Effector CD4-positive, alpha-beta T cell (primary cell): ENCODE results near the gene RIPK3.
"Not testable (repeated sequence)": the region's sequence is repeated elsewhere in the genome, so short reads cannot be mapped to it uniquely, and the experiment has no call there.

Source experiments
- DNase-seq: peaks from one replicate; pipeline ENCODE4 v3.0.0-alpha.2; 2020

The RIPK3 gene

GRCh38 chr14:24343795-24344660, 4.2 kb upstream of the RIPK3 start:
- DNase-seq: no peak

- no peak for DNase-seq
These were observed 3.1 kb upstream of the RIPK3 start for GRCh38 chr14:24342889-24343288.

GRCh38 chr14:24340606-24341005, 815 bp upstream of the RIPK3 start:
- no peak for DNase-seq

GRCh38 chr14:24338843-24339242, 948 bp downstream of the RIPK3 start:
- no peak for DNase-seq

GRCh38 chr14:24337824-24338175, 2.0 kb downstream of the RIPK3 start:
- DNase-seq: no peak

GRCh38 chr14:24337144-24337823, 2.5 kb downstream of the RIPK3 start:
- no peak for DNase-seq

- no peak for DNase-seq
These were observed 4.2 kb downstream of the RIPK3 start for GRCh38 chr14:24335461-24336171.

- DNase-seq: no peak
These were observed 5.1 kb downstream of the RIPK3 start, which contains the start of gene ADCY4 for GRCh38 chr14:24334431-24335291. Gene ADCY4 (minus strand): TSS chr14:24335071. CDS start chr14:24334652, 419 bp downstream.

GRCh38 chr14:24332268-24332993, 7.4 kb downstream of the RIPK3 start:
- DNase-seq: peak; percentile 83

- no peak for DNase-seq
These were observed 8.0 kb downstream of the RIPK3 start for GRCh38 chr14:24331731-24332267.

- DNase-seq: no peak
These were observed 8.7 kb downstream of the RIPK3 start for GRCh38 chr14:24330973-24331674.

- peak; percentile 45 for DNase-seq
These were observed 10.1 kb downstream of the RIPK3 start for GRCh38 chr14:24329736-24330135.

- no peak for DNase-seq
These were observed 10.6 kb downstream of the RIPK3 start for GRCh38 chr14:24329073-24329663.

- DNase-seq: not testable (repeated sequence)
These were observed 11.9 kb downstream of the RIPK3 start for GRCh38 chr14:24327914-24328313.

- no peak for DNase-seq
These were observed 12.5 kb downstream of the RIPK3 start for GRCh38 chr14:24327303-24327702.

GRCh38 chr14:24325963-24326362, 13.8 kb downstream of the RIPK3 start:
- DNase-seq: no peak

GRCh38 chr14:24325041-24325530, 14.7 kb downstream of the RIPK3 start:
- DNase-seq: no peak

- no peak for DNase-seq
These were observed 15.8 kb downstream of the RIPK3 start for GRCh38 chr14:24324024-24324423.

GRCh38 chr14:24323341-24323740, 16.4 kb downstream of the RIPK3 start:
- DNase-seq: no peak

GRCh38 chr14:24322672-24323071, 17.1 kb downstream of the RIPK3 start:
- no peak for DNase-seq
